Measurements from ENCODE around the gene KCNK7.

DNA sequence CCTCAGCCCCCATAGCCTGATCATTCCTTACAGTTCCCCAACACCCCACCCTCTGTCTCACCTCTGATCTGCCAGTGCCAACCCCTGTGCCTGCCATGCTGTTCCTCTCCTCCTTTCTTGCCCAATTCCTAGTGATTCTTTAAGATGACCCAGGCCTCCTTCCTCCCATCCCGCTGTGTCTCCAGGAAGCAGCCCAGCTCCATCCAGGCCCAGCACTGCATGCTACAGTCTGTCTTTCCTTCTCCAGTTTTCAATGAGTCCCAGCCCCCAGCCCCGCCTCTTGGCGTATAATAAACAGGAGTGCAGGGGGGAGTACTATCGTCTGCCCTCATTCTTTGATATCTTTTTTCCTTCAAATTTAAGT, 49.8 kb downstream of the KCNK7 start:
- TF ChIP-seq POLR2AphosphoS5 (IDR thresholded peaks at IDR 0.05; ENCODE audit: low read depth, low read length) (no peak), TAF1 (IDR thresholded peaks at IDR 0.05; ENCODE audit: borderline replicate concordance, insufficient read depth, low read length) (no peak), SIN3A (IDR thresholded peaks at IDR 0.05; ENCODE audit: borderline replicate concordance, insufficient read depth, low read length) (no peak), FOXP2 (optimal IDR thresholded peaks at IDR 0.05; ENCODE audit: borderline replicate concordance, extremely low read depth, extremely low read length, insufficient read depth) (no peak)
- TF ChIP-seq, protein P1, sequence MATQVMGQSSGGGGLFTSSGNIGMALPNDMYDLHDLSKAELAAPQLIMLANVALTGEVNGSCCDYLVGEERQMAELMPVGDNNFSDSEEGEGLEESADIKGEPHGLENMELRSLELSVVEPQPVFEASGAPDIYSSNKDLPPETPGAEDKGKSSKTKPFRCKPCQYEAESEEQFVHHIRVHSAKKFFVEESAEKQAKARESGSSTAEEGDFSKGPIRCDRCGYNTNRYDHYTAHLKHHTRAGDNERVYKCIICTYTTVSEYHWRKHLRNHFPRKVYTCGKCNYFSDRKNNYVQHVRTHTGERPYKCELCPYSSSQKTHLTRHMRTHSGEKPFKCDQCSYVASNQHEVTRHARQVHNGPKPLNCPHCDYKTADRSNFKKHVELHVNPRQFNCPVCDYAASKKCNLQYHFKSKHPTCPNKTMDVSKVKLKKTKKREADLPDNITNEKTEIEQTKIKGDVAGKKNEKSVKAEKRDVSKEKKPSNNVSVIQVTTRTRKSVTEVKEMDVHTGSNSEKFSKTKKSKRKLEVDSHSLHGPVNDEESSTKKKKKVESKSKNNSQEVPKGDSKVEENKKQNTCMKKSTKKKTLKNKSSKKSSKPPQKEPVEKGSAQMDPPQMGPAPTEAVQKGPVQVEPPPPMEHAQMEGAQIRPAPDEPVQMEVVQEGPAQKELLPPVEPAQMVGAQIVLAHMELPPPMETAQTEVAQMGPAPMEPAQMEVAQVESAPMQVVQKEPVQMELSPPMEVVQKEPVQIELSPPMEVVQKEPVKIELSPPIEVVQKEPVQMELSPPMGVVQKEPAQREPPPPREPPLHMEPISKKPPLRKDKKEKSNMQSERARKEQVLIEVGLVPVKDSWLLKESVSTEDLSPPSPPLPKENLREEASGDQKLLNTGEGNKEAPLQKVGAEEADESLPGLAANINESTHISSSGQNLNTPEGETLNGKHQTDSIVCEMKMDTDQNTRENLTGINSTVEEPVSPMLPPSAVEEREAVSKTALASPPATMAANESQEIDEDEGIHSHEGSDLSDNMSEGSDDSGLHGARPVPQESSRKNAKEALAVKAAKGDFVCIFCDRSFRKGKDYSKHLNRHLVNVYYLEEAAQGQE (IDR thresholded peaks at IDR 0.05; ENCODE audit: insufficient read depth in 1 of 2, low read depth in 2 of 2, low read length in 2 of 2) = no peak

All from PFSK-1 (cell line).